Activated T-cell treated with anti-CD3 and anti-CD28 coated beads, Interleukin-2, amount 50 U/mL, for 72 hours (primary cell): ENCODE measurements around the gene EXOC3. TPM values are rescaled to one million over a fixed set of nuclear protein-coding genes. Genes with fewer than 3 reads are reported as not detected.
"Not testable (repeated sequence)": the region's sequence is repeated elsewhere in the genome, so short reads cannot be mapped to it uniquely, and the experiment has no call there.

Experiments used
- ATAC-seq, 2 donors: fragments of 150-1000 bp; cut with Tn5 transposase; replicated peaks in 1 of 2; 2 replicates each; pipeline ENCODE4 v1.10.0; 2021; ENCODE audit warnings: moderate library complexity in 2 of 2, mild to moderate bottlenecking in 1 of 2
- DNase-seq, 2 donors: peaks; one replicate each; pipeline ENCODE4 v3.0.0; 2021 to 2022; ENCODE audit warnings: mixed read lengths in 1 of 2
- H3K27ac Mint-ChIP-seq: one replicate; pipeline ENCODE4 v1.8.0; 2022; ENCODE audit warnings: mild to moderate bottlenecking, moderate library complexity, mixed read lengths
- H3K27me3 Mint-ChIP-seq: one replicate; pipeline ENCODE4 v1.8.0; 2022; ENCODE audit warnings: low read depth, mixed read lengths
- H3K36me3 Mint-ChIP-seq, 2 donors: one replicate each; pipeline ENCODE4 v1.8.0; 2022; ENCODE audit warnings: mixed read lengths in 2 of 2, mild to moderate bottlenecking in 1 of 2; ENCODE audit not compliant: insufficient read depth in 2 of 2
- H3K4me1 Mint-ChIP-seq: one replicate; pipeline ENCODE4 v1.8.0; 2022; ENCODE audit warnings: low read depth, mixed read lengths
- H3K4me3 Mint-ChIP-seq, 2 donors: one replicate each; pipeline ENCODE4 v1.8.0; 2022; ENCODE audit warnings: mild to moderate bottlenecking in 2 of 2, mixed read lengths in 2 of 2, moderate library complexity in 2 of 2
- H3K9me3 Mint-ChIP-seq, 2 donors: one replicate each; pipeline ENCODE4 v1.8.0; 2022; ENCODE audit warnings: mixed read lengths in 2 of 2
- total RNA-seq, 2 donors: library from RNA; stranded (reverse); gene quantifications; one replicate each; pipeline ENCODE4 v1.2.3, GENCODE V29; 2022

Gene EXOC3
- total RNA-seq, 2 donors from 2014 or later, result 60.1 to 78.2 TPM

DNA sequence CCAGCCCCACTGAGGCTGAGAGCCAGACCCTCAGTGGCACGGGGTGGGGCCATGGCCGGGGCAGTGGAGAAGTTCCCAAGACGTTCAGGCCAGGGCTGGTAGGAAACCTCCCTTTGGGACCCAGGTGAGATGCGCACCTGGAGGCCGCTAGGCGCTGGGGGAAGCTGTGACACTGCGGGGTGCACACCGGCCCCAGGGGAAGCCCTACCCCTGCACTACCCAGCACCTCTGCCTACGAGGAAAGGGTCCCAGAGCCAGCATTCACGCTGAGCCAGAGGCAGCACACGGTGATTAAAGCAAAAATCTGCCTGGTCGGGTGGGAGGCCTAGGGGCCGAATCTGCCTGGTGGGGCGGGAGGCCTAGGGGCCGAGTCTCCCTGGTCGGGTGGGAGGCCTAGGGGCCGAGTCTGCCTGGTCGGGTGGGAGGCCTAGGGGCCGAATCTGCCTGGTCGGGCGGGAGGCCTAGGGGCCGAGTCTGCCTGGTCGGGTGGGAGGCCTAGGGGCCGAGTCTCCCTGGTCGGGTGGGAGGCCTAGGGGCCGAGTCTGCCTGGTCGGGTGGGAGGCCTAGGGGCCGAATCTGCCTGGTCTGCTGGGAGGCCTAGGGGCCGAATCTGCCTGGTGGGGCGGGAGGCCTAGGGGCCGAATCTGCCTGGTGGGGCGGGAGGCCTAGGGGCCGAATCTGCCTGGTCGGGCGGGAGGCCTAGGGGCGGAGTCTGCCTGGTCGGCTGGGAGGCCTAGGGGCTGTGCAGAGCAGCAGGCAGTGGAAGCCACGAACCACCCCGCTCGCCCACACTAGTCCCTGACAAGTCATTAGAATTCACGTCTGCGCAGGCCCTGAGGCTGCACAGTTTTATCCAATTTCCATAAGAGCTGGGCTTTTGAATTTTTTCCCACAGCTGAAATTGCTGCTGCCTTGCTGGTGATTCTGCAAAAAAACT is 27.7 kb upstream of the EXOC3 start:
- DNase-seq, result peak in 1 of 2 donors; percentile 57
- not testable (repeated sequence) for H3K9me3 Mint-ChIP-seq, H3K27me3 Mint-ChIP-seq
- peak in 1 of 2 donors; percentile 73 for ATAC-seq
- H3K27ac Mint-ChIP-seq, result peak overlapping the region; percentile 29
- peaks cover 27% of the 10 kb centered on the region for H3K4me1 Mint-ChIP-seq
- peaks cover 4 to 21% of the 10 kb centered on the region in 2 donors for H3K36me3 Mint-ChIP-seq
- H3K4me3 Mint-ChIP-seq, result peak overlapping the region in 1 of 2 donors; percentile 17

- peaks cover 3 to 19% of the 10 kb centered on the region in 2 donors for H3K36me3 Mint-ChIP-seq
- H3K4me1 Mint-ChIP-seq, result peaks cover 19% of the 10 kb centered on the region
- peak overlapping the region; percentile 29 for H3K27ac Mint-ChIP-seq
- H3K4me3 Mint-ChIP-seq, result peak overlapping the region in 1 of 2 donors; percentile 22
- peaks cover 3% of the 10 kb centered on the region for H3K27me3 Mint-ChIP-seq
- ATAC-seq, result peak; percentile 37 to 88
- peaks cover 0 to 1% of the 10 kb centered on the region in 2 donors for H3K9me3 Mint-ChIP-seq
- DNase-seq, result peak in 1 of 2 donors; percentile 60
Observed at GRCh38 chr5:415928-416635, 26.9 kb upstream of the EXOC3 start.

- Mint-ChIP-seq H3K27ac (no peak overlapping the region), H3K9me3 (no peaks in the 10 kb centered on the region)
- no peak for DNase-seq
Observed at GRCh38 chr5:416636-416960, 26.4 kb upstream of the EXOC3 start.

GRCh38 chr5:417301-418161 is 25.4 kb upstream of the EXOC3 start:
- Mint-ChIP-seq H3K4me3 (no peak overlapping the region), H3K27ac (no peak overlapping the region), H3K27me3 (no peaks in the 10 kb centered on the region), H3K9me3 (no peaks in the 10 kb centered on the region), H3K4me1 (peaks cover 4% of the 10 kb centered on the region), H3K36me3 (peaks cover 3 to 10% of the 10 kb centered on the region in 2 donors)
- DNase-seq, result no peak
- ATAC-seq, result no peak

More at GRCh38 chr5:416636-416960, 26.4 kb upstream of the EXOC3 start:
- H3K27me3 Mint-ChIP-seq, result no peaks in the 10 kb centered on the region
- ATAC-seq, result no peak
- peaks cover 14% of the 10 kb centered on the region for H3K4me1 Mint-ChIP-seq
- peak overlapping the region in 1 of 2 donors; percentile 22 for H3K4me3 Mint-ChIP-seq
- H3K36me3 Mint-ChIP-seq, result peaks cover 3 to 16% of the 10 kb centered on the region in 2 donors

- no peaks in the 10 kb centered on the region for H3K27me3 Mint-ChIP-seq
- H3K36me3 Mint-ChIP-seq, result peaks cover 5 to 10% of the 10 kb centered on the region in 2 donors
- DNase-seq, result no peak
- ATAC-seq, result no peak
- no peak overlapping the region for H3K4me3 Mint-ChIP-seq
- peaks cover 12% of the 10 kb centered on the region for H3K4me1 Mint-ChIP-seq
- H3K27ac Mint-ChIP-seq, result no peak overlapping the region
- H3K9me3 Mint-ChIP-seq, result no peaks in the 10 kb centered on the region
Observed at GRCh38 chr5:418162-419121, 24.5 kb upstream of the EXOC3 start.

DNA sequence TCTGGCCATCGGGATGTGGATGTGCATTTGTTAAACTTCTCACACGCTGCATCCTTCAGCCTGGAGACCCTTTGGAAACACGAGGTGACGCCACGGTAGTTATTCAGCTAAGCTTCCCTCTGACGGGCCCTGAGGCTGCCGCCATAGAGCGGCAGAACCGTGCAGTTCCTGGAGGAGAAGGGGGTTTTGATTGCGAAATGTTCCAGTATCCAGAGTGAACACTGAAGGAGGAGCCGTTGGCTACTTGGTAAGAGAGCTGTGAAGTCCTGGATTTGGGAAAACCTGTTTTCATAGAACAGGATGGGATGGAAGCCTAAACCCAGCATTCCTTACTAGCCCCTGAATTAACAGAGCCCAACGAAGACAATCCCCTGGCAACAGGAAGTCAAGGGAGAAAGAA is 23.0 kb upstream of the EXOC3 start:
- no peak overlapping the region for H3K4me3 Mint-ChIP-seq
- H3K27me3 Mint-ChIP-seq, result no peaks in the 10 kb centered on the region
- no peak overlapping the region for H3K27ac Mint-ChIP-seq
- ATAC-seq (no peak), DNase-seq (no peak)
- H3K36me3 Mint-ChIP-seq, result peaks cover 2 to 6% of the 10 kb centered on the region in 2 donors
- H3K9me3 Mint-ChIP-seq, result no peaks in the 10 kb centered on the region
- peaks cover 21% of the 10 kb centered on the region for H3K4me1 Mint-ChIP-seq

DNA sequence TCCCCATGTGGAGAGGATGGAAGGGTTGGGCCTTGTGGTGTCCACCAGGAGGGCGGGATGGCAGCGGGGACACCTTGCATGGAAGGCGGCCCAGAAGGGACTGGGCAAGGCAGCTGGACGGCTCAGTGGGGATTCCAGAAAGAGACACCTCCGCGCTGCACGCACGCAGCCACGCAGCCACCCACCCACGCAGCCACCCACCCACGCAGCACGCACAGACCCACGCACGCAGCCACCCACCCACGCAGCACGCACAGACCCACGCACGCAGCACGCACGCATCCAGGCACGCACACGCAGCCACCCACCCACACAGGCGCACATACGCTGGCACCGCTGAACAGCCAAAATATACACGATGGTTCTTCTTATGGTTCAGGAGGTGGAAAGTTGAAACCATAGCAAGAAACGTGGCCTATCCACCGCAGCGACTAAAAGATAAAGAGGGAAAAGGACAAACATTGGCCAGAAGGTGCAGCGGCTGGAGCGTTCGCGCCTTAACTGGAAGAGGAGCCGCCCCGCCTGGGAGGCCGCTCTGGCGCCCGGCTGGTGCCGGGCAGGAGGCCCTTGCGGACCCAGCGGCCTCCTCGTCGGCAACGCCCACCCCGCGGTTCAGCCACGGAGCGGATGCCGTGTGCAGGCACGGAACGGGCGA is 22.2 kb upstream of the EXOC3 start:
- H3K27ac Mint-ChIP-seq, result no peak overlapping the region
- no peak overlapping the region for H3K4me3 Mint-ChIP-seq
- DNase-seq (no peak), ATAC-seq (no peak)
- H3K27me3 Mint-ChIP-seq, result no peaks in the 10 kb centered on the region
- H3K4me1 Mint-ChIP-seq, result peaks cover 24% of the 10 kb centered on the region
- no peaks in the 10 kb centered on the region for H3K9me3 Mint-ChIP-seq
- peaks cover 2 to 6% of the 10 kb centered on the region in 2 donors for H3K36me3 Mint-ChIP-seq

DNA sequence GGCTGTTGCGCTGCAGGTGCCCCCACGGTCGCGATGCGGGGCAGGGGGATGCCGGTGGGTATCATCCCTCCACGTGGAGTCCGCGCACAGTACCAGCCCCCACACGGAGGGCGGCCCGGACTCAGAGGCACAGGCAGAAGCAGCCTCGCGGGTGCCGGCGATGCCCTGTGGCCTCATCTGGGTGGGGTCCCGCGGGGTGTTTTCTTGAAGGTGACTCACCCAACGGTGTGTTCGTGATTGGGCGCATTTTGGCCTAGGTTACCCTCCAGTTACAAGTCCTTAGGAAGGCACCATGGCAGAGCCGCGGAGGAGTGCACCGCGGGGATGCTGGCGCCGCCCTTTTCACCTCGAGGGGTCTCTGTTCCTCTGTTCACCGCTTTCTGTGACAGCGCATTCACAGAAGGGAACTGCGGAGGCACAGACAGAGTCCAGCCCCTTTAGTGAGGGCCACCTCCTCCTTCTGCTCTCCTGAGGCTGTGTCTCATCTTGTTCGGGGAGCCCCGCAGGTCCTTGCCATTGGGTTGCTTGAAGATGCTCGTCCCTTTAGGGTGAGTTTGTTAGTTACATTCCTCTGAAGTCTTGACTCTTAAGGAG is 21.6 kb upstream of the EXOC3 start:
- Mint-ChIP-seq H3K27me3 (peaks cover 6% of the 10 kb centered on the region), H3K4me1 (peaks cover 29% of the 10 kb centered on the region), H3K27ac (no peak overlapping the region), H3K9me3 (peaks cover 0 to 1% of the 10 kb centered on the region in 2 donors), H3K4me3 (no peak overlapping the region), H3K36me3 (peaks cover 6 to 10% of the 10 kb centered on the region in 2 donors)
- DNase-seq (no peak), ATAC-seq (peak in 1 of 2 donors; percentile 14)

GRCh38 chr5:421901-422300 is 21.1 kb upstream of the EXOC3 start:
- Mint-ChIP-seq H3K27ac (no peak overlapping the region), H3K9me3 (peaks cover 0 to 4% of the 10 kb centered on the region in 2 donors), H3K4me3 (no peak overlapping the region), H3K27me3 (peaks cover 11% of the 10 kb centered on the region), H3K36me3 (peaks cover 6 to 14% of the 10 kb centered on the region in 2 donors), H3K4me1 (peaks cover 34% of the 10 kb centered on the region)
- DNase-seq (no peak), ATAC-seq (no peak)

- Mint-ChIP-seq H3K4me1 (peaks cover 36% of the 10 kb centered on the region), H3K27me3 (peaks cover 11% of the 10 kb centered on the region), H3K4me3 (no peak overlapping the region), H3K27ac (no peak overlapping the region), H3K9me3 (peaks cover 0 to 4% of the 10 kb centered on the region in 2 donors), H3K36me3 (peaks cover 6 to 17% of the 10 kb centered on the region in 2 donors)
- DNase-seq (no peak), ATAC-seq (no peak)
Observed at GRCh38 chr5:422323-423232, 20.4 kb upstream of the EXOC3 start.
